Measurements from ENCODE around the gene JUN. TPM values are rescaled to one million over a fixed set of nuclear protein-coding genes. Genes with fewer than 3 reads are reported as not detected.

Gene JUN
- total RNA-seq, 1 experiment from 2014 or later: 14.2 TPM

DNA sequence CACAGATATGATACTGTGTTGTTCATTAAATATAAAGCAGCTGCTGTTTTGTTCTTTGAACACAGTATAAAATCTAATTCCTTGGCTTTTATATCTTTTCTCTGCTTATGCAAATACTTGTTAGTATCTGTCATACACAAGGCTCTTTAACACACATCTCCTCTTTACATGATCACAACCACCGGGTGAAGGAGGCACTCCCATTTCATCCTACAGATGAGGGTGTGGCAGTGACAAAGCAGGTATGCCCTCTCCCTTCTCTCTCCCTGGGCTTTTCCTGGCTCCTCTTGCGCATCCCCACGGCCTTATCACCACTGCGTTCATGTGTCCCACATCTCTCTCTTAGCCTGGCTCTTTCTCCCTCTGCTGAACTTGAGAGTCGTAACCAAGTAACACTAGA, 38.2 kb downstream of the JUN start:
- Mint-ChIP-seq H3K4me1 (peaks cover 9 to 10% of the 10 kb centered on the region in 2 experiments), H3K4me3 (no peak overlapping the region), H3K36me3 (ENCODE audit: insufficient read depth in 1 of 3, low read depth in 3 of 3) (no peaks in the 10 kb centered on the region), H3K27ac (no peak overlapping the region), H3K27me3 (ENCODE audit: low read depth) (no peaks in the 10 kb centered on the region), H3K9me3 (no peaks in the 10 kb centered on the region)
- H3K79me1 ChIP-seq (ENCODE audit: insufficient read depth, low read depth, low read length, poor library complexity, severe bottlenecking): no peaks in the 10 kb centered on the region
- H3K18ac ChIP-seq (ENCODE audit: insufficient read length, low read depth, low read length): no peak overlapping the region
- H2AFZ ChIP-seq (ENCODE audit: low read length): no peak overlapping the region
- no peak overlapping the region for H3K14ac ChIP-seq (ENCODE audit: insufficient read depth, low read length)
- H2BK20ac ChIP-seq (ENCODE audit: low read depth, low read length, poor library complexity, severe bottlenecking): no peak overlapping the region
- no peak overlapping the region for H3K23ac ChIP-seq (ENCODE audit: insufficient read length, low read depth, low read length)
- no peaks in the 10 kb centered on the region for H3K23me2 ChIP-seq (ENCODE audit: insufficient read length, low read depth, low read length, poor library complexity, severe bottlenecking)
- no peak overlapping the region for H4K5ac ChIP-seq (ENCODE audit: insufficient read length, low read depth, low read length)
- H3K9me3 ChIP-seq (ENCODE audit: control insufficient read depth, low read depth, low read length): no peaks in the 10 kb centered on the region
- no peaks in the 10 kb centered on the region for H3K27me3 ChIP-seq (ENCODE audit: insufficient read depth, low read length)
- no peak overlapping the region for H3K9ac ChIP-seq (ENCODE audit: extremely low read depth, insufficient read length, low read length)
- H2BK12ac ChIP-seq (ENCODE audit: insufficient read length, low read depth, low read length): no peak overlapping the region
- H3K4me1 ChIP-seq (ENCODE audit: insufficient read depth, low read length): no peaks in the 10 kb centered on the region; the same call in 1 of the 2 replicates
- DNase-seq: no peak
- no peak overlapping the region for H3T11ph ChIP-seq (ENCODE audit: low read length)
- no peaks in the 10 kb centered on the region for H3K79me2 ChIP-seq (ENCODE audit: insufficient read depth, low read length)
- no peaks in the 10 kb centered on the region for H4K20me1 ChIP-seq (ENCODE audit: control insufficient read depth, insufficient read depth, insufficient read length)
- H3K4me2 ChIP-seq (ENCODE audit: insufficient read depth, insufficient read length, low read length): no peak overlapping the region
- TF ChIP-seq, protein P1, sequence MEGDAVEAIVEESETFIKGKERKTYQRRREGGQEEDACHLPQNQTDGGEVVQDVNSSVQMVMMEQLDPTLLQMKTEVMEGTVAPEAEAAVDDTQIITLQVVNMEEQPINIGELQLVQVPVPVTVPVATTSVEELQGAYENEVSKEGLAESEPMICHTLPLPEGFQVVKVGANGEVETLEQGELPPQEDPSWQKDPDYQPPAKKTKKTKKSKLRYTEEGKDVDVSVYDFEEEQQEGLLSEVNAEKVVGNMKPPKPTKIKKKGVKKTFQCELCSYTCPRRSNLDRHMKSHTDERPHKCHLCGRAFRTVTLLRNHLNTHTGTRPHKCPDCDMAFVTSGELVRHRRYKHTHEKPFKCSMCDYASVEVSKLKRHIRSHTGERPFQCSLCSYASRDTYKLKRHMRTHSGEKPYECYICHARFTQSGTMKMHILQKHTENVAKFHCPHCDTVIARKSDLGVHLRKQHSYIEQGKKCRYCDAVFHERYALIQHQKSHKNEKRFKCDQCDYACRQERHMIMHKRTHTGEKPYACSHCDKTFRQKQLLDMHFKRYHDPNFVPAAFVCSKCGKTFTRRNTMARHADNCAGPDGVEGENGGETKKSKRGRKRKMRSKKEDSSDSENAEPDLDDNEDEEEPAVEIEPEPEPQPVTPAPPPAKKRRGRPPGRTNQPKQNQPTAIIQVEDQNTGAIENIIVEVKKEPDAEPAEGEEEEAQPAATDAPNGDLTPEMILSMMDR (conservative IDR thresholded peaks at IDR 0.05): no peak
- H4K91ac ChIP-seq (ENCODE audit: insufficient read length, low read depth, low read length): no peak overlapping the region
- H3K4ac ChIP-seq (ENCODE audit: low read depth, low read length): no peak overlapping the region
- H3K27ac ChIP-seq (ENCODE audit: insufficient read length, low read depth, low read length): no peak overlapping the region
- H2BK5ac ChIP-seq (ENCODE audit: insufficient read length, low read length): no peak overlapping the region
- H2BK15ac ChIP-seq (ENCODE audit: low read depth, low read length): no peak overlapping the region
- H2AK5ac ChIP-seq (ENCODE audit: insufficient read length, low read length): no peak overlapping the region
- no CpG with 5 or more reads among the region's 5 CpGs for WGBS (ENCODE audit: extremely low coverage, insufficient read length, low lambda C conversion rate)
- no peak overlapping the region for H4K8ac ChIP-seq (replicated peaks; ENCODE audit: insufficient read length, low read depth, low read length)
- no peak overlapping the region for H2BK120ac ChIP-seq (ENCODE audit: low read depth, low read length, poor library complexity, severe bottlenecking)
- H3K56ac ChIP-seq (ENCODE audit: insufficient read length, low read depth, low read length): no peak overlapping the region

All from H9 (cell line).